ENCODE data around the gene TGFBR3.

Gene TGFBR3

DNA sequence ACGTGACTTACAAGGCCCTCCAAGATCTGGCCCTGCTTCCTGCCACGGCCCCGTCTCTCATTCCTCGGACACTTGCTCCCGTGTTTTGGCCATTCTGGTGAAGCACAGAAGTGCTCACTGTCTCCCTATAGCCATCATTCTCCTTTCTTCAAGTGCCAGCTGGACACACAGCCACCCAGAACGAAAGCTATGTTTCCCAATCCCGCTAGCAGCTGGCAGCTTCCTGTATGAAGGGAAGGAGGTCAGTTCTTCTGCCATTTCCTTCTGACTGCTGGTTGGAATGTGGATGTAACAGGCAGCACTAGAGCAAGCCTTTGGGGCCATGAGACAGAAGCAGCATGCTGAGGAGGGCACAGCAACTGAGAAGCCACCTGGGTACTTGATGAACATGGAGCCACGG is 82.8 kb downstream of the TGFBR3 start:
- no peak for DNase-seq (ENCODE audit: low read depth)
- TF ChIP-seq, protein P1, sequence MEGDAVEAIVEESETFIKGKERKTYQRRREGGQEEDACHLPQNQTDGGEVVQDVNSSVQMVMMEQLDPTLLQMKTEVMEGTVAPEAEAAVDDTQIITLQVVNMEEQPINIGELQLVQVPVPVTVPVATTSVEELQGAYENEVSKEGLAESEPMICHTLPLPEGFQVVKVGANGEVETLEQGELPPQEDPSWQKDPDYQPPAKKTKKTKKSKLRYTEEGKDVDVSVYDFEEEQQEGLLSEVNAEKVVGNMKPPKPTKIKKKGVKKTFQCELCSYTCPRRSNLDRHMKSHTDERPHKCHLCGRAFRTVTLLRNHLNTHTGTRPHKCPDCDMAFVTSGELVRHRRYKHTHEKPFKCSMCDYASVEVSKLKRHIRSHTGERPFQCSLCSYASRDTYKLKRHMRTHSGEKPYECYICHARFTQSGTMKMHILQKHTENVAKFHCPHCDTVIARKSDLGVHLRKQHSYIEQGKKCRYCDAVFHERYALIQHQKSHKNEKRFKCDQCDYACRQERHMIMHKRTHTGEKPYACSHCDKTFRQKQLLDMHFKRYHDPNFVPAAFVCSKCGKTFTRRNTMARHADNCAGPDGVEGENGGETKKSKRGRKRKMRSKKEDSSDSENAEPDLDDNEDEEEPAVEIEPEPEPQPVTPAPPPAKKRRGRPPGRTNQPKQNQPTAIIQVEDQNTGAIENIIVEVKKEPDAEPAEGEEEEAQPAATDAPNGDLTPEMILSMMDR (IDR thresholded peaks at IDR 0.05; ENCODE audit: insufficient read depth, low read depth, low read length, missing control alignments), result no peak
- no peak overlapping the region for H3K4me3 ChIP-seq (ENCODE audit: low read length)

DNA sequence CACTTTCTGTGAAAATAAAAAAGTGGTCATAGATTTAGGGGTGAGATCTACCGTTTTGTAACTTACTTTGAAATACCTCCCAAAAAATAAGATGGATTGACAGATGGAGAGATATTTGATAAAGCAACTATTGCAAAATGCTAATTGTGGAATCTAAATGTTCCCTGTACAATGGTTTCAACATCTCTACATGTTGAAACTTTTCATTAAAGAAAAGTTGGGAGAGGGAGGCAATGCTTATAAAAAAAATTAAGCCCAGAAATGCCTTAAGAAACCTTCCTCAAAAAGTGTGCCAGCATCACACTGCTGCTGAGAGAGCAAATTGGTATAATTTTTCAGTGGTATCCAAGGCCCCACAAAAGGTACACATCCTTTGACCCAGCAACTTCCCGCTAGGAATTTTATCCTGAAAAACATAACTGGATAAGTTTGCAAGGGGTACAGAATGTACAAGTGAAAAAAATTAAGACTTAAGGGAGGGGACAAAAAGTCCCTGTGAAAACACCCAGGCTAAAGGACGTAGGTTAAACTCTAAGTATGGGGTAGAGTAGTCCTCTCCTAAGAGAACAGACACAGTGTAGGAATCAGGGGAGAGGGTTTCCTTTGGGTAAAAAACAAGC is 84.3 kb downstream of the TGFBR3 start:
- no peak for DNase-seq (ENCODE audit: low read depth)
- TF ChIP-seq, protein P1 (IDR thresholded peaks at IDR 0.05; ENCODE audit: insufficient read depth, low read depth, low read length, missing control alignments), result no peak
- no peak overlapping the region for H3K4me3 ChIP-seq (ENCODE audit: low read length)

DNA sequence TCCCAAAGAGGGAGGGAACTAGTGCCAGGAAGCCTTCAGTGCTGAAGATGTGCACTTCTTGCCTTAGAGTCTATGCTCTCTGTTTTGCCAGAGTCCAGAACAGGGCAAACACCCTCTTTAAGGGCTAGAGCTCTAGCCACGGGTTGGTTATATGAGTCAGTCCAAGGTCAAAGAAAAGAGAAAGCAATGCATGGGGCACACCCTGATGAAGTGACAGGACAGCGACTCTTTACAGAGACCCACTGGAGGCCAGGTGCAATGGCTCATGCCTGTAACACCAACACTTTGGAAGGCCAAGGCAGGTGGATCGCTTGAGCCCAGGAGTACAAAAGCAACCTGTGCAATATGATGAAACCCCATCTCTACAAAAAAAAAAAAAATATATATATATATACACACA is 86.1 kb downstream of the TGFBR3 start:
- TF ChIP-seq, protein P1 (IDR thresholded peaks at IDR 0.05; ENCODE audit: insufficient read depth, low read depth, low read length, missing control alignments), result no peak
- DNase-seq (ENCODE audit: low read depth), result no peak
- no peak overlapping the region for H3K4me3 ChIP-seq (ENCODE audit: low read length)

DNA sequence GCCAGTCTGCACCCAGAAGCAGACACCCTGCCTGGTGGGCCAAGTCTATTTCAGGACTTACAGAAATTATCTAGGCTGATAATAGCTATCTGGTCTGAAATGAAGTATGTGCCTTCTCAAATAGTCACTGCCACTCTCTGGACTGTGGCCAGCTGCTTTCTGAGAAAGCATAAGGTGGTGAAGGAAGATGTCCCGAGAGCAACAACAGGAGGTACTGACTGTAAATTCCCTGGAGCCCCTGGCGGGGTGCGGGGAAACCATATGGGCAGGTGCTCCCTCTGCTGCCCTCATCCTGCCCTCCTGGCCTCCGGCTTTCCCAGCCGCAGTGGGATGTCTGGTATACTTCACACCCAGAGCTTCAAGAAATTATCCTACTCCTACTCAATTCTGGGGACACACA is 86.8 kb downstream of the TGFBR3 start:
- DNase-seq (ENCODE audit: low read depth), result no peak
- H3K4me3 ChIP-seq (ENCODE audit: low read length), result no peak overlapping the region
- TF ChIP-seq, protein P1 (IDR thresholded peaks at IDR 0.05; ENCODE audit: insufficient read depth, low read depth, low read length, missing control alignments), result no peak

DNA sequence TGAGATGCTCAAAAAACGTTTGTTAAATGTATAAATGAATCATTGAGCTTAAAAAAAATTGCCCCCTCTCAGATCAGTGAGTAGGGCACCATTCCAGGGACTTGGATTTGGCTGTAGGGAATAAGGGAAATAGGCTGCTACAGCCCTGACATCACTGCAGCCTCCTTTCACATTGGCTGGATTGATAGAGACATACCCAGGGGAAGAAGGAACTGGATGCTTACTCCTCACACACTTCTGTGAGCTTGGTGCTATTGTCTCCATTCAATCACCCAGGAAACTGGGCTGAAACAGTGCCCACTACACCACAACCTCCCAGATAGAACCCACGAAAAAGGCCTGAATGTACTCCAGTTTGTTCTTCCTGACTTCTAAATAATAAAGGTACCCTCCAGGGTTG is 87.2 kb downstream of the TGFBR3 start:
- DNase-seq (ENCODE audit: low read depth), result no peak
- H3K4me3 ChIP-seq (ENCODE audit: low read length), result no peak overlapping the region
- TF ChIP-seq, protein P1 (IDR thresholded peaks at IDR 0.05; ENCODE audit: insufficient read depth, low read depth, low read length, missing control alignments), result no peak

DNA sequence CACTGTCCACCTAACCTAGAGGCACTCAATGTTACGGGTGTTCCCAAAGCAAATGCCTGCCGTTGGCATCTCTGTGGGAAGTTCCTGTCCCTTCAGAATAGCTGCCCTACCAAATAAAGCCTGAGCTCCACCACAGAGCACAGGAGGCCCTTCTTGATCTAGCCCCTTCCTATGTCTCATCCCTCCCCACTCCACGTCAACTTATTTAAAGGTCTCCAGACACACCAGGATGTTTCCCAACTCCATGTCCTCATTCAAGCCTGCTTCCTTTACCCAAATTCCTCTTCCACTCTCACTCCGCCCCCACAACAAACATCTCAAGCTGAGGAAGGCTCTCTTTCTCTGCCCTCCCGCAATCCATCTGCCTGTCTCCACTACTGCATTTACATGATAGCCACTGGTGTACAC is 87.7 kb downstream of the TGFBR3 start:
- no peak overlapping the region for H3K4me3 ChIP-seq (ENCODE audit: low read length)
- TF ChIP-seq, protein P1 (IDR thresholded peaks at IDR 0.05; ENCODE audit: insufficient read depth, low read depth, low read length, missing control alignments), result no peak
- DNase-seq (ENCODE audit: low read depth), result no peak

DNA sequence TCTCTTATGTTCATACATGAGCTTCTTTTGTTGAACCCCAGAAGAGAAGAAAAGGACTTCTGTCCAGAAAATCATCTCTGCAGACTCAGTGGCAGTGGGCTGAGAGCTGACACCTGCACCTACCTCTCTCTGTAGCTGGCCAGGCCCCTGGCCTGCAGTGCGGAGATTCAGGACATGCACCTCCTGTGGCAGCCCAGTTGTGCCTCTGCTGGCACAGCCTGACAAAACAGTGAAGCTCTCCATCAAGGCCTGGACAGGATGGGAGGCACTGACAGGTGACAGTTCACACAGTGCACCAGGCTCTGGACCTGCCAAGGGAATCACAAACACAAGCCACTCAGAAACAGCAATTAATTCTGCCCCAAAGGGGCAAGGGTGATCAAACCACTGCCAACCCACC is 88.8 kb downstream of the TGFBR3 start:
- H3K4me3 ChIP-seq (ENCODE audit: low read length), result no peak overlapping the region
- TF ChIP-seq, protein P1 (IDR thresholded peaks at IDR 0.05; ENCODE audit: insufficient read depth, low read depth, low read length, missing control alignments), result no peak
- DNase-seq (ENCODE audit: low read depth), result no peak
